ENCODE results near the gene GABRB3.

GABRB3 gene

DNA sequence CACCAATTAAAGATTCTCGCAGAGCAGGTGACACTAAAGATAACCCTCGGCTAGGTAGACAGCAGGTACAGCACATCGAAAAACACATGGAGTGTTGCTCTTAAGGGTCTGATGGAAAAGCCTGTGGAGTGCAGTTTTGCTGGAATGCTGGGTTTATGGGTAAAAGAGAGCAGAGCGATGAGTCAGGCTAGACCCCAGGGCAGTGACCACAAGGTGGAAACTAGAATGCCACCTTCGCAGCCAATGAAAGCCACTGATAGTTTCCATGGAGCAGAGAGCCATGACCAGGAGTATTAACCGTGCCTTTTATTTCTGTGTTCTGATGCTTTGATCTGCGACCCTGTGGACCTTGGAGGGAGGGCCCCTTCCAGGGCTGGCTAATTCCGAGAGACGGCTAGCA lies 149.8 kb downstream of the GABRB3 start:
- DNase-seq = no peak

DNA sequence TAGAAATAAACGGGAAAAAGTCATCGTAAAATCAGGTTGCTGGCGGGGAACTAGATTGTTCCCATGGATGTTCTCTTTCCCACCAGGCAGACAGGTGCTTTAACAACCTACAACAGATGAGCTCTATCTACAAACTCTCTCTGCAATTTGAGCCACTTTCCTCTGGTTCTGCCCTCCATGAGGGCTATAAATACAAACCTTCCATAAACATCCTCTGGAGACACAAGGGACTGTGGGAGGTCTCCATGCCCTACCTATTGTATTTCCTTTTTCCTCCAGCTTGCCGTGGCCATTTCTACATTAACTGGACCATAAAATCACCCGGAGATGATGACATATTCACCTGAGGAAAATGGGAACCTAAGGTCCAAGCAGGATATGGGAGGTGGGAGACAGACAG lies 151.1 kb downstream of the GABRB3 start:
- no peak for DNase-seq

DNA sequence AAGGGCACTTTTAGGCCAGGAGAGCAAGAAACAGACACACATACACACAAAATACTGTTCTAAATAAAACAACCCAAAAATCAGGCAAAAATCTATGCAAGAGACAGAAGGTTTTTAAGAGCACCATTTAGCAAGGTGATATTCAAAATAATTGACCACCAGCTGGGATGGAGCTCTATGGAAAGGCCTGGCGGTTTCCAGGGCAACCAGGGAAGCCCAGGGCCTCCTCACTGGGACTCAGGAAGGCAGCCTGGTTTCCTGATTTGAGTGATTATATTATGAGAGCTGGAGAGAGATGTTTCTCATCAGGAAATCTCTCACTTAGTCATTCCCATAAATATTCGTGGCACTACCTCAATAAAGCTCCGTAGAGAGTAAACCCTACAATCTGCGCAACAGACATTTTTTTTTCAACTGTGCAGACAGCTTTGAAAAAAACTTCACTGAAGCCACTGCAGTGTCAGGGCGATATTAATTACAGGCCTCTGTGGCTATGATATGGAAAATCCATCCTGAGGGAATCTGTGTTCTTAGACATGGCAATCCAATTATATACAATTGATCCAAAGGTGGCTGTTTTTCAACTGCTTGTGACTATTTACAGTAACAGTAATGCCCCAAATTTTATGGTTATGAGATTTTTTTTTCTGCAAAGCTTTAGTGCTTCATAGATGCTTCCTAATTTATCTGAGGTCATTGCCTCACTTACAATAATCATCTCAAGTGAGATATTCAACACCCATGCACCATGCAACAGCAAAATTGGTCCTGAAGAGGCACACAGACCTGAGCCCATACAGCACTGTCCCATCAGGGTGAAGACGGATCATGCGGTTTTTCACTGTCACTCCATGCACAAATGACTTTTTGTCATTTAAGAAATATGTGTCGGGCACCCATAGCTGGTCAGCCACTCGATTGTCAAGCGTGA lies 152.1 kb downstream of the GABRB3 start:
- no peak for DNase-seq

DNA sequence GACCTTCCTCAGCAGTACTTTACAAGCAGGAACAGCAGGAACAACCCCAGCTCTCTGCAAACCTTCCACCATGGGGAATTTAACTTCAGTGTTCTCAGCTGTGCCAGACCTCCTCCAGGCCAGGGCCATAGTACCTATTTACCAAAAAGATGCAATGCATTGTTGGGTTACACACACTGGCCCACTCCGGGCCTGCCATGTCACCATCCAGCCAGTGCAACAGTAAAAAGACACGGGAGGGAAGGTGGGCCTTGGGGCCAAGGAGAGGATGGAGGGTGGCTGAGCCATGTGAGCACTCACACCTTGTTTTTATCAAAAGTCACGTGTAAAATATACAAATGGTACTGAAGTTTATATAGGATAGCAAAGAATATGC lies 157.0 kb downstream of the GABRB3 start:
- DNase-seq = no peak

DNA sequence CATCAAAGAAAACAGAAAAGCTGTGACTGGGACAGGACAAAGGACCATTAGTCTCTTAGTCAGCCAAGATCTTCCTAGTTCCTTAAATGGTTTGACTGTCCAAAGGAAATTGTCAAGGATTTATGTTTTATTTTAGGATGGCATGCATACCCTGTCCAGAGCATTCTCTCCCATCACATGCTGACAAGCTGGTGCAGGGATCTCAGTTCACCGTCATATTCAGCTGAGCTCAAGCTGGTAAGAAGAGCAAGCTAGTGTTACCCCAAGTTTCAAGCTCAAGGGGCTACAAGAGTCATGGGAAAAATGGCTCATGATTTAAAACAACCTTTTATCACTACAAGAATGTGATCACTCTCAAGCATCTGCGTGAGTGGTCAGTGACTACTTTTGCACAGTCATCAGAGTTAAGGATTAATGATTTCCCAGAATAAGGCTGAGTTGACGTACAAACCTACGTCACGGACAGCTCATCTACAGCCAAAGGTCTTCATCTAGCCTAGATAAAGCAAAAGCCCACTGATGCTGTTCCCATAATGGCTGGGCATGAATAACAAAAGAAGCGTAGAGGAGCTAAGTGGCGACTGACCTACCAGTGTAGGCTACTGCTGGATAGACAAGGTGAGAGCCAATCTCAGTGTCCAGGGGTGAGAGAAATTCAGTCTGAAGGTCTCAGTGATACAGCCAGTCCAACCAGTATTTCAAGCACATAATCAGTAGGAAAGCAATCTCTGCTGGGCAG lies 157.5 kb downstream of the GABRB3 start:
- no peak for DNase-seq

DNA sequence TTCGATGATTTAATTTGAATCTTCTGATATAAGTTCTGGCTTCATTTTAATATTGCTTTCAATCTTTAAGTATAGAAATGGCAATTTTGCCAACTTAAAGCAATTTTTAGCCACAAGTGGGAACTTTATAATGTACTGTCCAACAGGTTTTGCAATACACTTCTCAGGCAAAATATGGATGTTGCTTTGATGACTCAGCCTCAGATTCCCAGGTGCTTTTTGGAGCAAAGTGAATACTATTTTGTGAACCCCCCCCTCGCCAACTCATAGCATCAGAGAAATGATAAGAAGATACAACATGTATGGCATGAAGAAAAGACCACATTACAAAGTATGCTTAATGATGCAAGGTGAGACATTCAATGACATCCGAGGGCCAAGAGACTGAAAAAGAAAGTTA lies 158.1 kb downstream of the GABRB3 start:
- DNase-seq = no peak

DNA sequence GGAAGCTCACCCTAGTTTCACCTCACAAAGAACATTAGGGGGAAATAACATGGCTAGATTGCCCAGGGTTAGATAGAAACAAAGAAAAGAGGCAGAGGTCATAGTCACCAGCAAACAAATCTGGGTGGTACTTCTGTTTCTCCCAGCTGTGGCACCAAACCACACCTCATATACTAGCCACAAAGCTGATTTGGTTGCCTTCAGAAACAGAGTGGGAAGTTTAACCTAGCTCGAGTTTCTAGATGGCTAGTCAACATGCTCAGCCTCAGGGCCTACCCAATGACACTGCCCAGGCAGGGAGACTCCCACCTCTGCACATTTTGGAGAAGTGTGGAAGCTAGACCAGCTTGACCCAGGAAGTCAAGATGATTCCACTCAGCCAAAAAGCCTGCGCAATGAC lies 174.2 kb downstream of the GABRB3 start:
- DNase-seq = no peak

DNA sequence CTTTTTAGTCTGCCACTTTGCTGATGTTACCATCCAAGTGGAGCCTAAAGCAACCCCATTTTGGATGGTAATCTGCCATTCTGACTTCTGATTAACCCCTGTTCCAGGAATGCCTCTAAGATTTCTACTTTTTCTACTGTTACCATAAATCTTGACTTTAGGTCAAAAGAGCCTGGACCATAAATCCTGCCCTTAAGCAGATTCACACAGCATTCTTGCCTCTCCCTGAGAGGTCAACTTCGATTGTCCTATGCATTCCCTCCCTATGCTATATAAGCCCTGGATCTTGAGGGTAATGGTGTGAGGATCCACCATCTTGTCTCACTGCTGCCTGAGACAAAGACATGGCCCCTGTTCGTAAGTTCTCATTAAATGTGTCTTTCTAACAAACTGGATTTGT lies 177.3 kb downstream of the GABRB3 start:
- no peak for DNase-seq

DNA sequence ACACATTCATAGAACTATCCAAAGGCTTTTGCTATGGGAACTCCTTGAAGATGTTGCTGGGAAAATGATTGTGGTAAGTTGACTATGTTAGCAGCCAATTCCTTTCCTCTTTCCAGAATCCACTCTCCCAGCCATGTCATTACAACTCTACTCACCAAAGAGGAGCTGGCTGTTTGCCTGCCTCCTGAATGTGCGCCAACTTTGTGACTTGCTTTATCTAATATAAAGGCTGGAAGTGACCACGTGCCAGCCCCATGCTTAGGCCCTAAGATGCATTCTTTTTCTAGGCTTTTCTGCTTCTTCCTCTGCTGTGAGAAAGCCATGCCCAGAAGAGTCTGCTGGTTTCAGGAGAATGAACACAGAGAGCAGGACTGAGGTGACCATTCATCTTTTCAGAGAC lies 182.2 kb downstream of the GABRB3 start:
- DNase-seq = no peak

DNA sequence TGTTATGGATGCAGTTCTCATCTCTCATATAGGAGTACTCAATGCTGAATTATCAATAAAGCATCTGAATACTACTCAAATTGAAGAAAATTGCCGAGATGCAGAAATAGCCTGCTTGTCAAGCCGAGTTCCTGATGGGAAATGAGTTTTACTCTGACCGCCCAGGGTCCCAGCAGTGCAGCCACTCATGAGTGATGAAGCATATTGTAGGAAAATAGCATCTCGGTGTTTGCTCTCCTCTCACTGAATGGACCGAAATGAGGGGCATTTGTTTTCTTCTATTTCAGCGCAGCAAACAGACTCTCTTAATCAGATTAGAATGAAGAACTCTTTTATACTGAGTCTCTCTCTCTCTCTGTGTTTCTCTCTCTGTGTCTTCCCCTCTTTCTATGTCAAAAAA lies 190.0 kb downstream of the GABRB3 start:
- no peak for DNase-seq

DNA sequence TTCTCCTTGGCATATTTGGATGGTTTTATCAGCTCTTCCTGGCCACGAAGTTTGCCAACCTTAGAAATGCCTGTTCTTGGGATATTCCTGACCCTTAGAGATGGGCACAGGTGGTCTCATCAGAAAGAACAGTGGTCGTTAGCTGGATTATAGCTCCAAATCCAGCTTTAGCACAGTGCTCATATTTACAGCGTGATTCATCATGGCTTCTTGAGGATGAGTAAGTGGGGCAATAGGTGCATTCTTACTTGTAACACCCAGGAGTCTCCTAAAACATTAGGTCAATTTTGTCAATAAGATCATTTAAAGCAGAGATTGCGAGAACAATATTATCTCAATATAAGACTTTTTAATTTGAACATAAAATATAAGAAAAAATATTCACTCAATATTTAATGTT lies 191.9 kb downstream of the GABRB3 start:
- no peak for DNase-seq

DNA sequence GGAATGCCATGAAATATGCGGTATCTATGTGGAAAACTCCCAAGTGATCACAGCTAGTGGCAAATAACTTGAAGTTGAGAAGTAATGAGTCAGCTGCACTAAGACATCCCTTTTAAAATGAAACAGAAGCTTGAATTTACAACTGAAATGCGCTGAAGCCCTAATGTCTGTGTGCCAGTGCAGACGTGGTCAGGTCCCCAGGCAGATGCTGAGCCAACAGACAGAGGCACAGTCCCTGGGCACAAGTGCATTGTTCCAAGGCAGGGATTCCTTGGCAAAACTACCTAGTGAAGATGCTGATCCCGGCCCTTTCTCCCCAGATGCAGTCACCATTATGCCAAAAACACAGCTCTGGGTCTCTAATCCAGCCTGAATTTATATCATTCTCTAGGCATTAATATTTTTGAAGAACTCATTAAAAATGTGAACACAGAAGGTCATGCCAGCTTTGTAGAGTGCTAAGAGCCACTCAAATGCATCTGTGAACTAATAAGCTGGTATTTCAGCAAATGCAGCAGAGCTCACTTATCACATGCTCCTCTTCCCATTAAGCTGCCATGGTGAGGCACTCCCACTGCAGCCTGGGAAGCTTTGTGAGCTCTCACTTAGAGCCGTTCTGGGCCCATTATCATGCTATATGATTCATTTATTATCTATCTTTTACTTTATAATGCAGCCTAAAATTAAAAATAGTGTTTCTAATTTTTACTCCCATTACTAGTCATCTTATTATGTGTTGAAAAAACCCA lies 200.1 kb downstream of the GABRB3 start:
- DNase-seq = no peak

DNA sequence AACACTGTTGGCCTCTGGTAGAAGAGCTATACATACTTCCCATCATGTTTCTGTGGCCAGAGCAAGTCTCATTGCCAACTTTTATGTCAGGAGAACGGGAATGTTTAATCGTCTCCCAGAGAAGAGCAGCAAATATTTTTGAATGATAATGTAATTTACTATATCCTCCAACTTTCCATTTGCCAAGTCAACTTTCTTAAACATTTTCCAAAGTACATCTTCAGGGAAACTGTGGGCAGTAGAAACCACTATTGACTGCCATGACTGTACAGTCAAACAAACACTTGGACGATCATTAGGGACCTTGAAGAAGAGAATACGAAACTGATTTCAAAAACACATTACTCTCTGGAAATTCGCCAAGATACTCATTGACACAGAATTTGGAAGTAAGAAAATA lies 201.5 kb downstream of the GABRB3 start:
- DNase-seq = no peak

DNA sequence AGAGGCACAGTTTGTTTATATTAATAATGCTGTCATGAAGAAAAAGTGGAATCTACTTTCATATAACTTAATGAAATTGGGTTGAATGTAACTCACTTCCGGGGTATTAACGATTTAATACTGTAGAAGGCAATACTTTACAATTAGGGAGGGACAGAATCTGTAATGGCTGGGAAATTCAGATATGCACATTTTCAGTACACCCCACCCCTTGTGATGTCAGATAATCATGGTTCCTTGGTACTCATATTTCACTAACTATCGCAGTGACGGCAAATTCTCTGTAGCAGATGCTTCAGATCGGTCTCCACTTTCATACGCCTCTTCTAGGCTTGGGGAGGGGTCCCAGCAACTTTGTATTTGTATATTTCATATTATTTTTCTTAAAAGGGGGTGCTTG lies 207.3 kb downstream of the GABRB3 start:
- no peak for DNase-seq

DNA sequence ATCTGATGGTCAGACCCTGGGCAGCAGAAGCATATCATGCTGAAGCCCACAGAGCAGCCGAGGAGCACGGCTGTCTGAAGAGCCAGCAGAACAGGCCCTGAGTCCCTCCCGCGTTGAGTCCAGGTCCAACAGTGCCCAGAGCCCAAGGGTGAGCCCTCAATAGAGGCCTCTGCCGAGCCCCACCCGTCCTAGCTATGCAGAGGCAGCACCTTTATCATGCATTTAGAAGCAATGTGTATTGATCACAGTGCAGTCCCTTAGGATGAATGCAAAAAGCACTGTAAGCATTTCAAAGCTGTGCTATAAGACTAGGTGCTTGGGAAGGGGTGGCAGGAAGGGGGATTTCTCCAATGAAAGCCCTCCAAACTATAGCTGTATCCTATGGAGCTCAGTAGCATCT lies 208.5 kb downstream of the GABRB3 start:
- no peak for DNase-seq

DNA sequence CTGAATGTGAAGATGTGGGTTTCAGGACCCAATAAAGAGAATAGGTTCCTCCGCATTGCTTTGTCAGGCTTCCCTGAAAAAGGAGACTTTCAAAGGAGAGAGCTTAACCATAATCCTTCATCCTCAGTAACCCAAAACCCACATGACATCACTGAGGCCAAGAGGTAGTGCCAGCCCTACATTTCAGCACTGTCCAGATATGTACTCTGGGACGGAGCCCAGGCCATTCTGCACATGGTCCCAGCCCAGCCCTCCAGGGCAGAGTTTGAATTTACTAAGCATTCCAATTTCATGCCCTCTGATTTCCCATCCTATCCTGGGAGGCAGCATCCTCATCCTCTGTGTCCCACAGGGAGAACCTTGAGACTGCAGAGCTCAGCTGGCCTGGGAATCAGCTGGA lies 210.5 kb downstream of the GABRB3 start:
- no peak for DNase-seq

DNA sequence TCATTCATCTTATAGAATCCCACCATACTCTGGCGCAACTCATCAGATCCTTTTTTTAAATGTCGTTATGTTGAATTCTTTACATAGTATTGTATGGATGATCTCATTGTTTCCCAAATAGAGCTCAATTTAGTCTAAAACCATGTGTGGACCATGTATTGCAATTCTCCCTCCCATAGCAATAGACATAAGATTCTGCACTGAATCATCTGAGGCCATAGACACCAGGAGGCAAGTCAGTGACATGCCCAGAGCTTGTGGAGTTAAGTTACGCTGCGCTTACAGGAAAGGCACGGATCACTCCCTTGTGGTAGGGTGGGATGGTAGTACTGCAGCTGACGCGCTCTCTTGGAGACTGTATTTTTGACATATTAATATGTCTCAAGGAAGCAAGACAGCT lies 211.0 kb downstream of the GABRB3 start:
- DNase-seq = no peak

DNA sequence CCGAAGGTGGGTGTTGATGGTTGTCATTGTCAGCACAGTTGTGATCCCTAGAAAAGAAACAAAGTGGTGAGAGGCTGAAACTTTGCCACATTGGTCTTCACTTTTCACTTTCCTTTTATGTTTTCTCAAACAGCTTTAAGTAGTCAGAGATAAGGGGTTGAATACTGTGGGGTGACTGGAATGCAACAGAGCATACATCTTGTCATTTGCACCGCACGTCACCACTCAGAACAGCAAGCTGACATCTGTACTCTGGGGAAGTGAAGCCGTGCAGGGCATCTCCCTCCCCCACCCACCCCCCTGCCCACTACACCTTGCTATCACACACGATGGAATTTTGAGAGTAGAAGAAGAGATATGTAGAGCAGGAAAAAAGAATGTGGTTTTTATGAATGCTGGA lies 211.7 kb downstream of the GABRB3 start:
- no peak for DNase-seq

DNA sequence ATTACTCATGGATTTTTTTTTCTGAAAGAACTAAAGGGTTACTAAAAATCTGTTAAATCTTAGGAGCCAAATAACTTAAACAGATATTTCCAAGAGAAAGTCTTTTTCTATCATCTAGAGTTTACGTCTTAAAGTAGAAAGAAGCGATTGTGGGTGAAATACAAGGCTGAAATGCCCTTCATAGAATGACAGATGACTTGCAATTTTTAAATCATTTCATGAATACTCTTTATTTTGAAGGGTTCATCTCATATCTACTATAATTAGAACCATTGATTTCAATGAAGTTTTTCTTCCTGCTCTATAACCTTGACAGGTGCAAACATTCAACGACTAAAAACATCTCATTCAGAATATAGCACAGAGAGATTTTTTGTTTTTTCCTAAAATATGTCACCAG lies 217.0 kb downstream of the GABRB3 start:
- DNase-seq = no peak

DNA sequence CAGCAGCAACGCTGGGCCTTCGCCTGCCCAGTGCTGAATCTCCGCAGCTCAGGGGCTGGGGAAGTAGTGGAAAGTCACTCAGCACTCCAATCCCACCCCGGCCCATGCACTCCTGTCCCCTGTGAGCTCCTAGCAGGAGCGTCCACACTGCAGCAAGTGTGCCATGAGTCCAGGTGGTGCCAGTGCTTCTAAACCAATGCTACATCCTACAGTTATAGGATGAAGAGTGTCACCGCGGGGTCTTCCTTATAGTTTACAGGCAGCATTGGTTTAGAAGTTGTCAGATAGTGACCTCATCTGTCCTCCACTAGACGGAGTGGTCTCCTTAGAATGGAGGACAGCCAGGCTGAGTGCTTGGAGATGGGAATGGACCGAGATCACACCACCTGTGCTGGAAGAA lies 221.4 kb downstream of the GABRB3 start:
- no peak for DNase-seq

DNA sequence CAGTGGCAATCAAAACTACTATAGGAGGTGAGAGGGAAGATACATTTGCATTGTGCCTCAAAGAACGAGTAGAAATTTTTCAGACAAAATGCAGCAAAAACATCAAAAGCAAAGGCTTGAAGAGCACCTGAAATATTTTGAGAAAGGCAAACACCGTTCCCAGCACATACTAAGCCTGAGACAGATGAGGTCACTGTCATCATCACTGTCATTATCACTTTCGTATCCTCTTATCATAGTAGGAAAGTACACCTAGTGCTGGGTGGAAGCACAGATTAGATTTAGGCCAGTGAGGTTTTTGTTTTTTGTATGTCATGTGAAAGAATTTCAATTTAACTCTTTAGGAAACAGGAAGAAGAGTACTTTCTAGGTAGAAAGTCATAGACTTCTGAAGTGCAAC lies 222.0 kb downstream of the GABRB3 start:
- DNase-seq = no peak

DNA sequence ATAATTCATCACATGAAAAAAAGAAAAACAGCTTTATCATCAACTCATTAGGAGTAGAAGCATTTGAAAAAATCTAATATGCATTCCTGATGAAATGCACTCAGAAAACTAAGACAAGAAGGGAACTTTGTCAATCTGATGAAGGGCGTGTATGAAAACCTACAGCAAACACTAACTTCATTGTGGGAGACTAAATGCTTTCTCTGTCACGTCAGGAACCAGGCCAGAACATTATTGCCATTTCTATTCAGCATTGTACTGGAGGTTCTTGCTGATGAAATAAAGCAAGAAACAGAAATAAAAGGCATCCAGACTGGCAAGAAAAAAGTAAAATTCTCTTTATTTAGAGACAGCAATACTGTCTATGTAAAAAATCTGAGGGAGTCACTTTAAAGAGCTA lies 235.2 kb downstream of the GABRB3 start:
- DNase-seq = no peak

DNA sequence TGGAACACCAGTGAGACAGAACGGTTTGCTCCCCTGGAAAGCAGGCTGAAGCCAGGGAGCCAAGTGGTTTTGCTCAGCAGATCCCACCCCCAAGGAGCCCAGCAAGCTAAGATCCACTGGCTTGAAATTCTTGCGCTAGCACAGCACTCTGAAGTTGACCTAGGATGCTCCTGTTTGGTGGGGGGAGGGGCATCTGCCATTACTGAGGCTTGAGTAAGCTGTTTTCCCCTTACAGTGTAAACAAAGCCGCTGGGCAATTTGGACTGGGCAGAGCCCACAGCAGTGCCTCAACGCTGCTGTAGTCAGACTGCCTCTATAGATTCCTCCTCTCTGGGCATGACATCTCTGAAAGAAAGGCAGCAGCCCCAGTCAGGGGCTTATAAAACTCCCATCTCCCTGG lies 241.4 kb downstream of the GABRB3 start:
- no peak for DNase-seq

DNA sequence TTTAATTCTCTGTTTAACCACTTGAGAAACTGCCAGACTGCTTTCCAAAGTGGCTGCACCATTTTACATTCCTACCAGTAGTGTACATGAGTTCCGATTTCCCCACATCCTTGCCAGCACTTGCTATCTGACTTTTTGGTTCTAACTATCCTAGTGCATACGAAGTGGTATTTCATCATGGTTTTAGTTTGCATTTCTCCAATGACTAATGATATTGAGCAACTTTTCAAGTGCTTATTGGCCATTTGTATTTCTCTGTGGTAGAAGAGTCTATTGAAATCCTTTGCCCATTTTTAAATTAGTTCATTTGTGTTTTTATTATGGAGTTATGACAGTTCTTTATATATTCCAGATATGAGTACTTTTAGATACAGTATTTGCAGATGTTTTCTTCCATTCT lies 247.8 kb downstream of the GABRB3 start:
- no peak for DNase-seq
